Neuronal stem cell (in vitro differentiated cells): ENCODE data around the gene ZNF416.
A peak's percentile ranks its signal among the peaks of the same experiment; 100 is the strongest.

Source experiments
- DNase-seq: peaks from one replicate; pipeline ENCODE4 v3.0.0-alpha.2; 2013; ENCODE audit warnings: low spot score
- H2AFZ ChIP-seq: one replicate; pipeline ENCODE4 v1.6.1; 2013; ENCODE audit warnings: mild to moderate bottlenecking, low read length, inconsistent platforms
- H2AK5ac ChIP-seq: 2 replicates; pipeline ENCODE4 v1.6.1; 2013; ENCODE audit warnings: low read depth, mild to moderate bottlenecking, inconsistent platforms, low read length, moderate library complexity, mixed read lengths
- H2BK120ac ChIP-seq: 2 replicates; pipeline ENCODE4 v1.6.1; 2013; ENCODE audit warnings: low read depth, mild to moderate bottlenecking, inconsistent platforms, low read length, moderate library complexity, mixed read lengths
- H2BK12ac ChIP-seq: one replicate; pipeline ENCODE4 v1.6.1; 2013; ENCODE audit warnings: low read length, inconsistent platforms
- H2BK15ac ChIP-seq: 2 replicates; pipeline ENCODE4 v1.6.1; 2013; ENCODE audit warnings: mild to moderate bottlenecking, low read length, inconsistent platforms, mixed read lengths
- H2BK5ac ChIP-seq: one replicate; pipeline ENCODE4 v1.6.1; 2013; ENCODE audit warnings: inconsistent platforms, mild to moderate bottlenecking, low read length, moderate library complexity
- H3K14ac ChIP-seq: one replicate; pipeline ENCODE4 v1.6.1; 2013; ENCODE audit warnings: low read length, inconsistent platforms
- H3K18ac ChIP-seq: 2 replicates; pipeline ENCODE4 v1.6.1; 2013; ENCODE audit warnings: low read length, inconsistent platforms
- H3K23ac ChIP-seq: 2 replicates; pipeline ENCODE4 v1.6.1; 2013; ENCODE audit warnings: low read depth, mild to moderate bottlenecking, mixed read lengths, low read length, inconsistent platforms; ENCODE audit not compliant: poor library complexity
- H3K27ac ChIP-seq: replicated peaks from 3 replicates; pipeline ENCODE4 v1.5.1; 2013; ENCODE audit warnings: low read length, inconsistent platforms
- H3K27me3 ChIP-seq, 3 experiments: 2 replicates each; pipeline ENCODE4 v1.6.1; 2013; ENCODE audit warnings: low read length in 3 of 3, mild to moderate bottlenecking in 2 of 3, inconsistent platforms in 1 of 3, low read depth in 1 of 3, mixed read lengths in 1 of 3, moderate library complexity in 1 of 3; ENCODE audit not compliant: control insufficient read depth in 3 of 3, insufficient read depth in 3 of 3
- H3K36me3 ChIP-seq, 2 donors: replicated peaks in 1 of 2; 2 replicates each; pipeline ENCODE4 v1.6.1; 2013; ENCODE audit warnings: low read length in 2 of 2; ENCODE audit not compliant: control insufficient read depth in 2 of 2, insufficient read depth in 2 of 2
- H3K4ac ChIP-seq: 2 replicates; pipeline ENCODE4 v1.6.1; 2013; ENCODE audit warnings: inconsistent platforms, mild to moderate bottlenecking, low read length, moderate library complexity
- H3K4me1 ChIP-seq, 2 donors: 1 replicate in 1 of 2; 2 replicates in 1 of 2; pipeline ENCODE4 v1.6.1; 2013; ENCODE audit warnings: low read length in 2 of 2, low read depth in 1 of 2; ENCODE audit not compliant: control insufficient read depth in 2 of 2, insufficient read depth in 1 of 2
- H3K4me2 ChIP-seq: one replicate; pipeline ENCODE4 v1.6.1; 2013; ENCODE audit warnings: mild to moderate bottlenecking, low read length, inconsistent platforms; ENCODE audit not compliant: insufficient read depth, poor library complexity, severe bottlenecking
- H3K4me3 ChIP-seq, 2 donors: 2 replicates each; pipeline ENCODE4 v1.5.1; 2013; ENCODE audit warnings: low read length in 2 of 2, mild to moderate bottlenecking in 2 of 2, inconsistent platforms in 1 of 2, moderate library complexity in 1 of 2
- H3K79me1 ChIP-seq: one replicate; pipeline ENCODE4 v1.6.1; 2013; ENCODE audit warnings: low read depth, mild to moderate bottlenecking, inconsistent platforms, low read length, moderate library complexity
- H3K9ac ChIP-seq: one replicate; pipeline ENCODE4 v1.6.1; 2013; ENCODE audit warnings: mild to moderate bottlenecking, low read depth, low read length, inconsistent platforms; ENCODE audit not compliant: poor library complexity
- H3K9me3 ChIP-seq, 2 donors: replicated peaks in 1 of 2; 2 replicates each; pipeline versions ENCODE3 to v1.6.1; 2013; ENCODE audit warnings: low read length in 2 of 2, mild to moderate bottlenecking in 2 of 2, inconsistent platforms in 1 of 2, low read depth in 1 of 2, mixed read lengths in 1 of 2, moderate library complexity in 1 of 2; ENCODE audit not compliant: control insufficient read depth in 2 of 2, insufficient read depth in 1 of 2
- H4K8ac ChIP-seq: one replicate; pipeline ENCODE4 v1.6.1; 2013; ENCODE audit warnings: low read depth, mild to moderate bottlenecking, inconsistent platforms, low read length, moderate library complexity
- H4K91ac ChIP-seq: one replicate; pipeline ENCODE4 v1.6.1; 2013; ENCODE audit warnings: low read length, low read depth, mild to moderate bottlenecking, inconsistent platforms; ENCODE audit not compliant: poor library complexity
- WGBS, 2 donors: extraction: QIAGEN DNeasy Blood & Tissue Kit; methylation state at CpG; one replicate each; pipeline ENCODE4 v1.1.7; 2013; ENCODE audit warnings: missing lambda C conversion rate in 2 of 2, mixed read lengths in 1 of 2; ENCODE audit not compliant: insufficient read length in 2 of 2, insufficient replicate concordance in 1 of 2; ENCODE audit errors: extremely low coverage in 2 of 2; 5-methylcytosine and 5-hydroxymethylcytosine counted together

The ZNF416 gene

DNA sequence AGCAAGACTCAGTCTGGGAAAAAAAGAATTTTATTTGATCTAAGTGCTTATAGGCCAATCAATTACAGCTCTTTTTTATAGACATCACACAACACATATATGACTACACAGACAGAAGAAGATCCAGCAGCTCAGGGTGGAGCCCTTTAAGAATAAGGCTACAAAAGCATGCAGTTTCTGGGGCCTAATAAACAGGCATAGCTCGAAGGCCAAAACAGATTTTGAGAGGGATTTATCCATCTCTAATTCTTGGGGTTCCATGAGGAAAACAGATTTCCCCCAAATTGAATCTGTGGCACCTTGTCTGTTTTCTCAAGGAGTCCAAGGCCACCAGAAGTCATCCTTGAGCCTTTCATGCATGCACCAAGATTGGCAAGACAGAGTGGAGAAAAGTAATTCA, 15.2 kb downstream of the ZNF416 start:
- H4K8ac ChIP-seq, result no peak overlapping the region
- no peak overlapping the region for H3K4ac ChIP-seq
- H2AK5ac ChIP-seq, result no peak overlapping the region
- H4K91ac ChIP-seq, result no peak overlapping the region
- no peak overlapping the region for H3K4me3 ChIP-seq
- no peaks in the 10 kb centered on the region for H3K36me3 ChIP-seq
- H3K79me1 ChIP-seq, result peaks cover 3% of the 10 kb centered on the region
- H3K4me1 ChIP-seq, result peaks cover 2 to 4% of the 10 kb centered on the region in 2 donors
- no peak overlapping the region for H2AFZ ChIP-seq
- peaks cover 29 to 53% of the 10 kb centered on the region in 2 donors for H3K9me3 ChIP-seq
- no peak overlapping the region for H3K18ac ChIP-seq
- WGBS, 2 donors, result no CpG with 5 or more reads among the region's 1 CpG
- H2BK5ac ChIP-seq, result no peak overlapping the region
- DNase-seq, result no peak
- H3K9ac ChIP-seq, result no peak overlapping the region
- no peak overlapping the region for H3K4me2 ChIP-seq
- no peak overlapping the region for H3K14ac ChIP-seq
- H3K27ac ChIP-seq, result no peak overlapping the region
- no peak overlapping the region for H3K23ac ChIP-seq
- no peak overlapping the region for H2BK12ac ChIP-seq
- no peaks in the 10 kb centered on the region for H3K27me3 ChIP-seq
- H2BK15ac ChIP-seq, result no peak overlapping the region
- H2BK120ac ChIP-seq, result no peak overlapping the region

DNA sequence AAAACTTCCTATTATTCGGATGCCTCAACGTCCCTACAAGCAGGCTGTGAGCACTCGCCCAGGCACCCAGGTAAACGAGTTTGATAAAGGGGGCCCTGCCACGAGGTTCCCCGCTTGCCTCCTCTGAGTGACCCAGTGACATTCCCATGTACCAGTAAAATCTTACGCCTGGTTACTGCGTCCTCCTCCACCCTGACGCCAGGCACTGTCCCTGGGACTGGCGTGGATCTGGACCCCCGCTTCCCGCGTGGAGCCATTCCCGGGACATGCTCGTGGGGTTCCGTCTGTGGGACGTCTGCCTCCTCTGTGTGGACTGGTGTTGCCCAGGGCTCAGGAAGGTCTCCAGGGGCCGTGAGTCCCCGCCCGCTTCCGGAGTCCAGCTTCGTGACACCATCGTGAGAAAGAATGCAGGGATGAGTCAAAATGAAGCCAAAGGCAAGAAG, 18.6 kb downstream of the ZNF416 start:
- H3K9me3 ChIP-seq, result peaks cover 9 to 42% of the 10 kb centered on the region in 2 donors
- no peak for DNase-seq

DNA sequence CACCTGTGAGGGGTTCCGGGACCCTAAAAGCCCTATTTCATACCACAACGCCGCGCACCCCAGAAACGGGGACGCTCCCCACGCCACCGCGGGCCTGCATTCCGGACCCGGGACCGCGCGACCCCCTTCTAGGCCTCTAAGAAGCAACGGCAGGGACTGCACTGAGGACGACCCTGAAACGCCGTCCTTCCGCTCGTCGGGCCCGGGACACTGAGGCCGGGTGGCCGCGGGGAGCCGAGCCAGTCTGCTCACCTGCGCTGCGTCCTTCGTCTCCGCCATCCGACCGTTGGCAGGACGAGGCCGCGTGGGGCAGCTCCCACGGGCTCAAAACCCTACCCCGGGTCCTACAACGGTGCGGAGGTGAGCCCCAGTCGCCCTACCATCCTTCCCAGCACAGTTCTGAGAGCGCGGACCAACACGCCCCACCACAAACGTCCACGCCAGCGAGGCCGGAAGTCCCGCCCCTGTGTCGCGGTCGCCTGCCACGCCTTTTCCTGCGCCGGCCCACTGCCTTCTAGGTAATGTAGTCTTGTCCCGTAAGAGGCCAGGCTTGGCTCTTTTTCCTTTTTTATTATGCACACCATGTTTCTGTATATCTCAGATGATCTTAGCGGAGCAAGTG, 19.2 kb downstream of the ZNF416 start, which contains the start of gene ZNF550:
ZNF550 (minus strand) TSS at position 460 of the 622 bp plus-strand sequence; CDS start at position 279, 181 bp downstream.
- Histone ChIP-seq H4K91ac (no peak within 1 kb of the TSS), H3K27ac (no peak within 1 kb of the TSS), H3K9ac (peak within 1 kb of the TSS; percentile 97), H2AFZ (peak within 1 kb of the TSS; percentile 92), H3K4me3 (peak within 1 kb of the TSS; percentile 95 to 99), H2BK120ac (no peak within 1 kb of the TSS), H3K23ac (peak within 1 kb of the TSS; percentile 78), H3K36me3 (peaks cover 9 to 29% of the 10 kb centered on the region in 2 donors), H3K79me1 (peaks cover 5% of the 10 kb centered on the region), H3K9me3 (peaks cover 8 to 42% of the 10 kb centered on the region in 2 donors), H3K4me2 (peak within 1 kb of the TSS; percentile 70), H2BK12ac (no peak within 1 kb of the TSS), H3K27me3 (no peaks in the 10 kb centered on the region), H4K8ac (no peak within 1 kb of the TSS), H2AK5ac (peak within 1 kb of the TSS; percentile 71), H3K14ac (peak within 1 kb of the TSS; percentile 59), H2BK15ac (no peak within 1 kb of the TSS), H3K4me1 (peaks cover 8 to 10% of the 10 kb centered on the region in 2 donors), H3K18ac (peak within 1 kb of the TSS; percentile 76), H3K4ac (no peak within 1 kb of the TSS), H2BK5ac (peak within 1 kb of the TSS; percentile 91)
- WGBS, 2 donors, result no CpG with 5 or more reads among the region's 56 CpGs
- peak; percentile 64 for DNase-seq

More for the DNA sequence above, 18.6 kb downstream of the ZNF416 start:
- H3K18ac ChIP-seq, result no peak overlapping the region
- H2BK15ac ChIP-seq, result no peak overlapping the region
- no peak overlapping the region for H3K27ac ChIP-seq
- H3K79me1 ChIP-seq, result peaks cover 5% of the 10 kb centered on the region
- no peak overlapping the region for H4K8ac ChIP-seq
- no peak overlapping the region for H3K14ac ChIP-seq
- no peak overlapping the region for H3K9ac ChIP-seq
- H2AK5ac ChIP-seq, result no peak overlapping the region
- H3K4me2 ChIP-seq, result no peak overlapping the region
- no peak overlapping the region for H2BK120ac ChIP-seq
- H2BK5ac ChIP-seq, result no peak overlapping the region
- no peak overlapping the region for H3K23ac ChIP-seq
- H3K4ac ChIP-seq, result no peak overlapping the region
- H4K91ac ChIP-seq, result no peak overlapping the region
- peak overlapping the region; percentile 92 for H2AFZ ChIP-seq
- H3K36me3 ChIP-seq, result peaks cover 6 to 24% of the 10 kb centered on the region in 2 donors
- no peaks in the 10 kb centered on the region for H3K27me3 ChIP-seq
- H2BK12ac ChIP-seq, result no peak overlapping the region
- peak overlapping the region; percentile 53 to 95 for H3K4me3 ChIP-seq
- peaks cover 8 to 10% of the 10 kb centered on the region in 2 donors for H3K4me1 ChIP-seq
- WGBS, 2 donors, result no CpG with 5 or more reads among the region's 23 CpGs

DNA sequence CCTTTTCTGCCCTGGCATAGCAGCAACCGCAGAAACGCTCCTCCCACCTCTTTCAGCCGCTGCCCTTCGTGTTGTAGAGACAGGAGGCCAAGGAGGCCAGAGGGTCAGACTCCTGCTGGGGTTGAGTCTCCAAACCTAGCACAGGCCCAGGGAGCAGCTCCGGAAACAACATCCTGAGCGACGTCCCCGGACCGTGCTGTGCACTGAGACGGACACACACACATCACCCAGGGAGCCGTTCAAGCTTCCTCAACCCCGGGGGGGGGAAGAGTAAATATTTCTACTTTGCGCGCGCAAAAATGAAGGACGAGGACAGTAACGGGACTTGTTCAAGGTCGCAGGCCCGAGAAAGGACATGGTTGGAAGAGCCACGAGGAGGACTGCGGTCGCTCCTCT, 19.7 kb downstream of the ZNF416 start:
- Histone ChIP-seq H3K9ac (peak overlapping the region; percentile 97), H3K27ac (no peak overlapping the region), H3K4me3 (peak overlapping the region; percentile 95 to 99), H4K91ac (no peak overlapping the region), H4K8ac (no peak overlapping the region), H2BK12ac (no peak overlapping the region), H3K79me1 (peaks cover 5% of the 10 kb centered on the region), H3K4me2 (peak overlapping the region; percentile 70), H3K27me3 (no peaks in the 10 kb centered on the region), H2AK5ac (peak overlapping the region; percentile 71), H3K36me3 (peaks cover 14 to 34% of the 10 kb centered on the region in 2 donors), H2BK15ac (no peak overlapping the region), H3K18ac (peak overlapping the region; percentile 76), H3K4me1 (peaks cover 8 to 10% of the 10 kb centered on the region in 2 donors), H2BK5ac (peak overlapping the region; percentile 91), H3K14ac (peak overlapping the region; percentile 59), H3K23ac (no peak overlapping the region), H2AFZ (peak overlapping the region; percentile 92), H3K9me3 (peaks cover 9 to 43% of the 10 kb centered on the region in 2 donors), H3K4ac (no peak overlapping the region), H2BK120ac (no peak overlapping the region)
- no peak for DNase-seq
- WGBS, 2 donors, result no CpG with 5 or more reads among the region's 22 CpGs
